ENCODE measurements around the gene MAST4. TPM values are rescaled to one million over a fixed set of nuclear protein-coding genes. Genes with fewer than 3 reads are reported as not detected.
A peak's percentile ranks its signal among the peaks of the same experiment; 100 is the strongest.

MAST4 gene
- polyA plus RNA-seq, 1 donor (not counting 4 experiments of a cell fraction or from before 2014, with no cell fraction given), result 19.8 TPM

- Histone ChIP-seq H3K9me3 (ENCODE audit: control insufficient read depth, low read depth, low read length) (no peaks in the 10 kb centered on the region), H2AFZ (ENCODE audit: control insufficient read depth, low read length) (peak overlapping the region; percentile 46), H3K36me3 (ENCODE audit: control insufficient read depth in 2 of 2, extremely low read depth in 1 of 2, insufficient read depth in 2 of 2, low read length in 2 of 2) (peaks cover 2 to 11% of the 10 kb centered on the region in 2 experiments), H3K9ac (ENCODE audit: control insufficient read depth, extremely low read depth, insufficient read depth, low read length) (no peak overlapping the region), H3K4me3 (ENCODE audit: control insufficient read depth in 2 of 3, extremely low read depth in 1 of 3, insufficient read depth in 2 of 3, low read depth in 1 of 3, low read length in 3 of 3) (peak overlapping the region in 1 of 3 experiments; percentile 6), H3K4me2 (ENCODE audit: control insufficient read depth, extremely low read depth, insufficient read depth, low read depth, low read length) (peak overlapping the region; percentile 34), H3K9me1 (ENCODE audit: control insufficient read depth, extremely low read depth, insufficient read depth, low read length) (no peaks in the 10 kb centered on the region), H3K79me2 (ENCODE audit: control insufficient read depth, insufficient read depth, low read length) (peaks cover 14% of the 10 kb centered on the region), H3K27me3 (ENCODE audit: control insufficient read depth, extremely low read depth, insufficient read depth, low read length) (no peaks in the 10 kb centered on the region), H3K27ac (ENCODE audit: control insufficient read depth, insufficient read depth, low read length) (no peak overlapping the region), H3K4me1 (ENCODE audit: control insufficient read depth, extremely low read depth, insufficient read depth, low read length) (peaks cover 32% of the 10 kb centered on the region), H4K20me1 (ENCODE audit: control insufficient read depth, extremely low read depth, insufficient read depth, low read length) (no peaks in the 10 kb centered on the region)
- TF ChIP-seq CTCF (optimal IDR thresholded peaks at IDR 0.05 in 1 of 3, IDR thresholded peaks at IDR 0.05 in 1 of 3, conservative IDR thresholded peaks at IDR 0.05 in 1 of 3; ENCODE audit: extremely low read depth in 1 of 3, insufficient read depth in 2 of 3, low read length in 3 of 3), result no peak
- no peak for TF ChIP-seq EZH2 (IDR thresholded peaks at IDR 0.05; ENCODE audit: low read length)
- FAIRE-seq, result peak; percentile 70
- DNase-seq (ENCODE audit: low read depth, low spot score), result no peak
- dilution Hi-C loops (cut with MboI; ENCODE audit: extremely low pct_ligation_motif_present, low sequenced_read_pairs), result no loop called here
Observed at GRCh38 chr5:67092535-67092934, 496.3 kb downstream of the MAST4 start.

GRCh38 chr5:67093279-67093678 lies 497.1 kb downstream of the MAST4 start:
- no peak for FAIRE-seq
- peaks cover 32% of the 10 kb centered on the region for H3K4me1 ChIP-seq (ENCODE audit: control insufficient read depth, extremely low read depth, insufficient read depth, low read length)

More at GRCh38 chr5:67093279-67093678, 497.1 kb downstream of the MAST4 start:
- peaks cover 14% of the 10 kb centered on the region for H3K79me2 ChIP-seq (ENCODE audit: control insufficient read depth, insufficient read depth, low read length)
- no peak overlapping the region for H3K9ac ChIP-seq (ENCODE audit: control insufficient read depth, extremely low read depth, insufficient read depth, low read length)
- DNase-seq (ENCODE audit: low read depth, low spot score), result no peak
- no peaks in the 10 kb centered on the region for H3K9me1 ChIP-seq (ENCODE audit: control insufficient read depth, extremely low read depth, insufficient read depth, low read length)
- H3K4me3 ChIP-seq (ENCODE audit: control insufficient read depth in 2 of 3, extremely low read depth in 1 of 3, insufficient read depth in 2 of 3, low read depth in 1 of 3, low read length in 3 of 3), result no peak overlapping the region
- peaks cover 2 to 13% of the 10 kb centered on the region in 2 experiments for H3K36me3 ChIP-seq (ENCODE audit: control insufficient read depth in 2 of 2, extremely low read depth in 1 of 2, insufficient read depth in 2 of 2, low read length in 2 of 2)
- TF ChIP-seq EZH2 (IDR thresholded peaks at IDR 0.05; ENCODE audit: low read length), result no peak
- no peak for TF ChIP-seq CTCF (optimal IDR thresholded peaks at IDR 0.05 in 1 of 3, IDR thresholded peaks at IDR 0.05 in 1 of 3, conservative IDR thresholded peaks at IDR 0.05 in 1 of 3; ENCODE audit: extremely low read depth in 1 of 3, insufficient read depth in 2 of 3, low read length in 3 of 3)
- dilution Hi-C loops (cut with MboI; ENCODE audit: extremely low pct_ligation_motif_present, low sequenced_read_pairs), result no loop called here
- no peaks in the 10 kb centered on the region for H4K20me1 ChIP-seq (ENCODE audit: control insufficient read depth, extremely low read depth, insufficient read depth, low read length)
- no peak overlapping the region for H2AFZ ChIP-seq (ENCODE audit: control insufficient read depth, low read length)
- no peaks in the 10 kb centered on the region for H3K27me3 ChIP-seq (ENCODE audit: control insufficient read depth, extremely low read depth, insufficient read depth, low read length)
- H3K9me3 ChIP-seq (ENCODE audit: control insufficient read depth, low read depth, low read length), result no peaks in the 10 kb centered on the region
- no peak overlapping the region for H3K27ac ChIP-seq (ENCODE audit: control insufficient read depth, insufficient read depth, low read length)
- H3K4me2 ChIP-seq (ENCODE audit: control insufficient read depth, extremely low read depth, insufficient read depth, low read depth, low read length), result no peak overlapping the region

All from keratinocyte (primary cell).